Osteocyte (in vitro differentiated cells): ENCODE measurements around the gene KRTAP9-9. TPM values are rescaled to one million over a fixed set of nuclear protein-coding genes. Genes with fewer than 3 reads are reported as not detected.

ENCODE experiments used
- DNase-seq: peaks from one replicate; pipeline ENCODE4 v3.0.0; 2021; ENCODE audit warnings: mixed read lengths; ENCODE audit not compliant: unreplicated experiment; ENCODE audit errors: extremely low spot score
- H3K27ac Mint-ChIP-seq: one replicate; pipeline ENCODE4 v1.8.0; 2021; ENCODE audit warnings: mild to moderate bottlenecking, mixed read lengths; ENCODE audit not compliant: unreplicated experiment
- H3K27me3 Mint-ChIP-seq: one replicate; pipeline ENCODE4 v1.8.0; 2021; ENCODE audit warnings: mixed read lengths; ENCODE audit not compliant: unreplicated experiment
- H3K36me3 Mint-ChIP-seq: one replicate; pipeline ENCODE4 v1.8.0; 2021; ENCODE audit warnings: mixed read lengths; ENCODE audit not compliant: unreplicated experiment
- H3K4me1 Mint-ChIP-seq: one replicate; pipeline ENCODE4 v1.8.0; 2021; ENCODE audit warnings: mixed read lengths; ENCODE audit not compliant: unreplicated experiment
- H3K4me3 Mint-ChIP-seq: one replicate; pipeline ENCODE4 v1.8.0; 2021; ENCODE audit warnings: mild to moderate bottlenecking, moderate library complexity, mixed read lengths; ENCODE audit not compliant: unreplicated experiment
- H3K9me3 Mint-ChIP-seq: one replicate; pipeline ENCODE4 v1.8.0; 2021; ENCODE audit warnings: mixed read lengths; ENCODE audit not compliant: unreplicated experiment
- CTCF ChIP-seq: fragments of 200-600 bp; sonication (generic); IDR thresholded peaks from 2 replicates; pipeline ENCODE4 v1.5.0; 2021; ENCODE audit warnings: antibody characterized with exemption, mild to moderate bottlenecking, moderate library complexity
- total RNA-seq: library from RNA; stranded (reverse); gene quantifications from 2 replicates; pipeline ENCODE4 v1.2.1, GENCODE V29; 2021

The KRTAP9-9 gene
- total RNA-seq, 1 donor from 2014 or later = not detected

GRCh38 chr17:41302981-41303380, 47.8 kb downstream of the KRTAP9-9 start:
- Mint-ChIP-seq H3K27ac (no peak overlapping the region), H3K9me3 (no peaks in the 10 kb centered on the region), H3K36me3 (no peaks in the 10 kb centered on the region), H3K4me3 (no peak overlapping the region), H3K27me3 (no peaks in the 10 kb centered on the region), H3K4me1 (peaks cover 9% of the 10 kb centered on the region)
- TF ChIP-seq CTCF = no peak
- no peak for DNase-seq

GRCh38 chr17:41304091-41304490, 48.9 kb downstream of the KRTAP9-9 start:
- H3K27ac Mint-ChIP-seq = no peak overlapping the region
- H3K9me3 Mint-ChIP-seq = no peaks in the 10 kb centered on the region
- H3K27me3 Mint-ChIP-seq = no peaks in the 10 kb centered on the region
- H3K4me3 Mint-ChIP-seq = no peak overlapping the region
- TF ChIP-seq CTCF = no peak
- no peaks in the 10 kb centered on the region for H3K36me3 Mint-ChIP-seq
- no peak for DNase-seq
- H3K4me1 Mint-ChIP-seq = peaks cover 14% of the 10 kb centered on the region

Other genes with a start within 250 kb of the KRTAP9-9 start
- gene KRTAP3-1, start 246.3 kb upstream of the KRTAP9-9 start, total RNA-seq = not detected in 2 replicates
- not detected in 2 replicates for gene KRTAP1-5, start 228.2 kb upstream of the KRTAP9-9 start, total RNA-seq
- not detected in 2 replicates for gene KRTAP1-4, start 225.2 kb upstream of the KRTAP9-9 start, total RNA-seq
- not detected in 2 replicates for gene KRTAP1-3, start 220.5 kb upstream of the KRTAP9-9 start, total RNA-seq
- gene KRTAP1-1, start 213.9 kb upstream of the KRTAP9-9 start, total RNA-seq = not detected in 2 replicates
- not detected in 2 replicates for gene KRTAP2-1, start 208.1 kb upstream of the KRTAP9-9 start, total RNA-seq
- not detected in 2 replicates for gene KRTAP2-2, start 200.2 kb upstream of the KRTAP9-9 start, total RNA-seq
- not detected in 2 replicates for gene KRTAP2-3, start 195.3 kb upstream of the KRTAP9-9 start, total RNA-seq
- gene KRTAP2-4, start 189.5 kb upstream of the KRTAP9-9 start, total RNA-seq = not detected in 2 replicates
- not detected in 2 replicates for gene KRTAP4-7, start 171.2 kb upstream of the KRTAP9-9 start, total RNA-seq
- gene KRTAP4-8, start 157.2 kb upstream of the KRTAP9-9 start, total RNA-seq = not detected in 2 replicates
- gene KRTAP4-16, start 153.2 kb upstream of the KRTAP9-9 start, total RNA-seq = not detected in 2 replicates
- not detected in 2 replicates for gene KRTAP4-9, start 150.0 kb upstream of the KRTAP9-9 start, total RNA-seq
- not detected in 2 replicates for gene KRTAP4-11, start 137.0 kb upstream of the KRTAP9-9 start, total RNA-seq
- gene KRTAP4-12, start 131.2 kb upstream of the KRTAP9-9 start, total RNA-seq = not detected in 2 replicates
- not detected in 2 replicates for gene KRTAP4-6, start 114.8 kb upstream of the KRTAP9-9 start, total RNA-seq
- not detected in 2 replicates for gene KRTAP4-5, start 105.6 kb upstream of the KRTAP9-9 start, total RNA-seq
- not detected in 2 replicates for gene KRTAP4-4, start 94.6 kb upstream of the KRTAP9-9 start, total RNA-seq
- not detected in 2 replicates for gene KRTAP4-3, start 87.2 kb upstream of the KRTAP9-9 start, total RNA-seq
- gene KRTAP4-2, start 77.2 kb upstream of the KRTAP9-9 start, total RNA-seq = not detected in 2 replicates
- gene KRTAP4-1, start 70.5 kb upstream of the KRTAP9-9 start, total RNA-seq = not detected in 2 replicates
- not detected in 2 replicates for gene KRTAP9-1, start 65.5 kb upstream of the KRTAP9-9 start, total RNA-seq
- gene KRTAP9-2, start 28.7 kb upstream of the KRTAP9-9 start, total RNA-seq = not detected in 2 replicates
- gene KRTAP9-3, start 22.9 kb upstream of the KRTAP9-9 start, total RNA-seq = not detected in 2 replicates
- gene KRTAP9-8, start 17.4 kb upstream of the KRTAP9-9 start, total RNA-seq = not detected in 2 replicates
- not detected in 2 replicates for gene KRTAP9-4, start 5.7 kb upstream of the KRTAP9-9 start, total RNA-seq
- not detected in 2 replicates for gene KRTAP9-6, start 10.0 kb downstream of the KRTAP9-9 start, total RNA-seq
- gene KRTAP9-7, start 20.3 kb downstream of the KRTAP9-9 start, total RNA-seq = not detected in 2 replicates
- not detected in 2 replicates for gene KRTAP29-1, start 47.5 kb downstream of the KRTAP9-9 start, total RNA-seq
- gene KRTAP16-1, start 53.9 kb downstream of the KRTAP9-9 start, total RNA-seq = not detected in 2 replicates
- not detected in 2 replicates for gene KRTAP17-1, start 60.3 kb downstream of the KRTAP9-9 start, total RNA-seq
- gene KRT33A, start 95.4 kb downstream of the KRTAP9-9 start, total RNA-seq = not detected in 2 replicates
- gene KRT33B, start 114.4 kb downstream of the KRTAP9-9 start, total RNA-seq = not detected in 2 replicates
- not detected in 2 replicates for gene KRT34, start 126.9 kb downstream of the KRTAP9-9 start, total RNA-seq
- gene KRT31, start 142.2 kb downstream of the KRTAP9-9 start, total RNA-seq = not detected in 2 replicates
- not detected in 2 replicates for gene KRT37, start 169.2 kb downstream of the KRTAP9-9 start, total RNA-seq
- gene KRT38, start 185.6 kb downstream of the KRTAP9-9 start, total RNA-seq = not detected in 2 replicates
- not detected in 2 replicates for gene KRT32, start 212.0 kb downstream of the KRTAP9-9 start, total RNA-seq
- not detected in 2 replicates for gene KRT35, start 225.8 kb downstream of the KRTAP9-9 start, total RNA-seq
- gene KRT36, start 234.5 kb downstream of the KRTAP9-9 start, total RNA-seq = not detected in 2 replicates